GM04504 (cell line): ENCODE results near the gene FBXW5.

Source experiments
- DNase-seq: peaks from one replicate; pipeline ENCODE4 v3.0.0-alpha.2; 2012; ENCODE audit warnings: low read depth

The FBXW5 gene

GRCh38 chr9:136931611-136932130 is 12.9 kb downstream of the FBXW5 start:
- DNase-seq, result no peak

DNA sequence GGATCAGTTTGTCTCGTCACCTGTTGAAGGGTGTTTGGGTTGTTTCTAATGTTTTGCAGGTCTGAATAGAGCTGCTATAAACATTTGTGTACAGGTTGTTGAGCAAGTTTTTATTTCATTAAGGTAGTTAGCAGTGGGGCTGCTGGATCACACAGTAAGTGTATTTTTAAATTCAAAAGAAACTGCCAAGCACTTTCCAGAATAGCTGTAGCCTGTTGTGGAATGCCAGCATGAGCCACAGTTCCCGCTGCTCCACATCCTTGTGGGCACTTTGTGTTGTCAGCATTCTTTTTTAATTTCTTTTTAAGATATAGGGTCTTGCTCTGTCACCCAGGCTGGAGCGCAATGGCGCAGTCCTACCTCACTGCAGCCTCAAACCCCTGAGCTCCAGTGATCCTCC is 14.5 kb downstream of the FBXW5 start:
- DNase-seq, result no peak

GRCh38 chr9:136928591-136928990 is 15.9 kb downstream of the FBXW5 start:
- no peak for DNase-seq

DNA sequence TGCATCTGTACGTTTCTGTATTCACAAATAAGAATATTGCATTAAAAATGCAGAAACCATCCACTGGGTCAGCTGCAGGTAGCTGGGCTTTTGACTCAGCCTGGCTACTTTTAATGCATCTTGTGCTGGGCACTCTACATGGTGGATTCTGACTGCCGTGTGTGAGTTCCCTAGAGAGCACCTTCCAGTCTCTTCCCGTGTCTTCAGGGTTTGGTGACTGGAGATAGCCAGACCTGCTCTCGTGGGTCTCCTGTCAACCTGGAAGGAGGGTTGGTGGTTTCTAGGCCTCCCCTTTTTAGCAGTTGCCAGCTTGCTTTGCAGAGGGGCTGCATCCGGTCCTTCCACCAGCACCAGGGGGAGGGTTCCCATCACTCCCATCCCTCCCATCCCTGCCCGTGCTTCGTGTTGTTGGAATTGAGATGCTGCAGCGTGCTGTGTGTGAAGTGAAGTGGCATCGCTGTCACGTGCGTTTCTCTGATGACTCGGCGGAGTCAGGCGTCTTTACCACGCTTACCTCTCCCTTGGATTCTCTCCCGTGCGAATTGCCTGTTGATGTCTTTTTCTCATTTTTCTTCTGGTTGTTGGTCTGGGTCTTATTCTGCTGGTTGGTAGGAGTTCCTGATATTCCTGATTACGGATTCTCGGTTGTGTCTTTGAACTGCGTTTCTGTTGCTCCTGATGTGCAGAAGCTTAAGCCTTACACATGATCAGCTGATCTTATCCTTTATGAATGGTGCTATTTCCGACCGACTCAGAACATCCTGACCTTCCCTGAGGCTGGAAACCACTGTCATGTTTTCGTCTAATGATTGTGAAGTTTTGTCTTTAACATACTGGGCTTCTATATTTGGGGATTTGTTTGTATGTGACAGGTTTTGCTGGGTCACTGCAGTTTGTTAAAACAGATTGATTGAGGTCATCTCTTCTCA is 16.9 kb downstream of the FBXW5 start:
- no peak for DNase-seq

- no peak for DNase-seq
Measured at GRCh38 chr9:136926749-136927148, 17.8 kb downstream of the FBXW5 start.

- no peak for DNase-seq
Measured at GRCh38 chr9:136926154-136926704, 18.3 kb downstream of the FBXW5 start.

DNA sequence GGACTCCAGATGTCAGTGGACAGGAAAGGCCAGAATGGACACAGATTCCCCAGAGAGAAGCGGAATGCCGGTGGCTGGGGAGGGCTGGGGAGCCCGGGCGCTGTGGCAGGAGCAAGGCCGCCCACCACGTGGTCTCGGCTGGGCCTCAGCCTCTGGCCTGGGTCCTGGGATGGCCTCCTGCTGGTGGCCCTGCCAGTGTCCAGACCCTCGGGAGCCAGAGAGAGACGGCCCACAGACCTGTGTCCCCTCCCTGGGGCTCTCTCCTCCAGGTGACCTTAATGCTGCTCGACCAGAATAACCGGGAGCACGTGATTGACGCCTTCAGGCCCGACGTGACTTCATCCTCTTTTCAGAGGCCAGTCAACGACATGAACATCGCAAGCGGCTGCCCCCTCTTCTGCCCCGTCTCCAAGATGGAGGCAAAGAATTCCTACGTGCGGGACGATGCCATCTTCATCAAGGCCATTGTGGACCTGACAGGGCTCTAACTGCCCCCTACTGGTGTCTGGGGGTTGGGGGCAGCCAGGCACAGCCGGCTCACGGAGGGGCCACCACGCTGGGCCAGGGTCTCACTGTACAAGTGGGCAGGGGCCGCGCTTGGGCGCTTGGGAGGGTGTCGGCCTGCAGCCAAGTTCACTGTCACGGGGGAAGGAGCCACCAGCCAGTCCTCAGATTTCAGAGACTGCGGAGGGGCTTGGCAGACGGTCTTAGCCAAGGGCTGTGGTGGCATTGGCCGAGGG is 19.0 kb downstream of the FBXW5 start:
- no peak for DNase-seq

DNA sequence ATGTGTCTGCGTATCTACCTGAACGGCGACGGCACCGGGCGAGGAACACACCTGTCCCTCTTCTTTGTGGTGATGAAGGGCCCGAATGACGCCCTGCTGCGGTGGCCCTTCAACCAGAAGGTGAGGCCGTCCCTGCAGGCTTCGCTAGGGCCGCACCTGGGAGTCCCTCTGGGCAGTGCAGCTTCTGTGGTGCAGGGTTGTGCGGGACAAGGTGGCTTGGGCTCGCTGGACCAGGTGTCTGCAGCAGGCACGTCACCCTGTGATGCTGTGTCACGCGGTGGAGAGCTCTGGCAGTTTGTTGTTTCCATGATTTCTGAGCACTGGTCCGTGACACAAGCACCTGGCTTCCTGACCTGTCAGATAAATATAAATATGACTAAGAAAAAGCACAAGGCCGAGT is 20.7 kb downstream of the FBXW5 start:
- no peak for DNase-seq

DNA sequence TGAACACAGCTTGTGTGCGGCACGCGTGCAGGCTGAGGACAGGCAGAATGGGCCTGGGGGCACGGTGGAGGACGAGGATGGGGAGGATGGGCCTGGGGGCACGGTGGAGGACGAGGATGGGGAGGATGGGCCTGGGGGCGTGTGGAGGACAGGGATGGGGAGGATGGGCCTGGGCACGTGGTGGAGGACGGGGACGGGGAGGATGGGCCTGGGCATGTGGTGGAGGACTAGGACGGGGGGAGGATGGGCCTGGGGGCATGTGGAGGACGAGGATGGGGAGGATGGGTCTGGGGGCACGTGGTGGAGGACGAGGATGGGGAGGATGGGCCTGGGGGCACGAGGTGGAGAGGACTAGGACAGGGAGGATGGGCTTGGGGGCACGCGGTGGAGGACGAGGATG is 22.0 kb downstream of the FBXW5 start:
- no peak for DNase-seq

GRCh38 chr9:136921718-136922117 is 22.8 kb downstream of the FBXW5 start:
- DNase-seq, result no peak

DNA sequence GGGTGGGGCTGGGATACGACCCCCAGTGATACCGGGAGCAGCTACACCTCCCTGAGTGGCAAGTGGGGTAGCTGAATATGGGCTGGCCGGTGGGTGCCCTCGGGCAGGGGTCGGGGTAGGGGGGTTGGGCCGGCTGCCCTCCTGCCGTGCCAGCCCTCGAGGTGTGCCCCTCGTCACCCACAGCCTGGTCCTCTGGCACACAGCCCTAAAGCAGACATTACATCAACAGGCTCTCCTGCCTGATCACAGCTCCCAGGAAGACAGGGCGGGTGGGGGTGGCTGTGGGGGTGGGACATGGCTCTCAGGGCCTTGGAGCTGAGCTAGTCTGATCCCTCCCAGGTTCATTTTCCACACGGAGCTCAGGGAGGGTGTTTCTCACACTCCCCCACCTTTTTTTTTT is 23.2 kb downstream of the FBXW5 start:
- DNase-seq, result no peak

DNA sequence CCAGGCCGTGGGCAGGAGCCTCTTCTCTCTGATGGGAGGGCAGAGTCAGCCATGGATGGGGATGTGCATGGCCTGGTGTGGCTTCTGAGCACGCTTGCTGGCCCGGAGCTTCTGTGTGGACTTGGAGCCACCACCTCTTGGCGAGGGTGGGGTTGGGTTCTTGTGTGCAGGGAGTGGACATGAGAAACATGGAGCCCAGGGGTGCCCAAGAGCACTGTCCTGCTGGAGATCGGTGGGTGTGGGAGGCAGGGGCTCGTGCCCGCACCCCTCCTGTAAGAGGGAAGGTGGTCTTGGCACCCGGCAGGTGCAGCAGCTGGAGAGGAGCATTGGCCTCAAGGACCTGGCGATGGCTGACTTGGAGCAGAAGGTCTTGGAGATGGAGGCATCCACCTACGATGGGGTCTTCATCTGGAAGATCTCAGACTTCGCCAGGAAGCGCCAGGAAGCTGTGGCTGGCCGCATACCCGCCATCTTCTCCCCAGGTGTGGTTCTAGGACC is 23.8 kb downstream of the FBXW5 start:
- DNase-seq, result no peak

GRCh38 chr9:136920069-136920468 is 24.5 kb downstream of the FBXW5 start:
- no peak for DNase-seq

DNA sequence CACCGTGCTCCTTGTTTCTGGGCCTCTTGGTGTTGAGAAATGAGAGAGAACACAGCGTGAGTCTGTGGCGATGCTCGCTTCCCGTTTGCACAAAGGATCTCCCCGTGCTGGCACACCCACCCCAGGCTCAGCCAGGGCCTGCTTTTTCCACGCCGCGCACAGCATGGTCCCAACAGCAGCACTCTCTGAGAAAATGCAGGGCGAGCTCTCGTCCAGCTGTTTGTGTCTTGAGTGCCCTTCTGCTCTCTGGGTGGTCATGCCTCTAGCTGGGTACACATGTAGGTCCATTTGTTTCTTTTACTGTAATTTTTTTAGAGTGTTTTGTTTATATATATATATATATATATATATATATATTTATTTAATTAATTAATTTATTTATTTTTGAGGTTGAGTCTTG is 26.6 kb downstream of the FBXW5 start:
- no peak for DNase-seq

- DNase-seq, result no peak
Measured at GRCh38 chr9:136916330-136917184, 28.0 kb downstream of the FBXW5 start.

DNA sequence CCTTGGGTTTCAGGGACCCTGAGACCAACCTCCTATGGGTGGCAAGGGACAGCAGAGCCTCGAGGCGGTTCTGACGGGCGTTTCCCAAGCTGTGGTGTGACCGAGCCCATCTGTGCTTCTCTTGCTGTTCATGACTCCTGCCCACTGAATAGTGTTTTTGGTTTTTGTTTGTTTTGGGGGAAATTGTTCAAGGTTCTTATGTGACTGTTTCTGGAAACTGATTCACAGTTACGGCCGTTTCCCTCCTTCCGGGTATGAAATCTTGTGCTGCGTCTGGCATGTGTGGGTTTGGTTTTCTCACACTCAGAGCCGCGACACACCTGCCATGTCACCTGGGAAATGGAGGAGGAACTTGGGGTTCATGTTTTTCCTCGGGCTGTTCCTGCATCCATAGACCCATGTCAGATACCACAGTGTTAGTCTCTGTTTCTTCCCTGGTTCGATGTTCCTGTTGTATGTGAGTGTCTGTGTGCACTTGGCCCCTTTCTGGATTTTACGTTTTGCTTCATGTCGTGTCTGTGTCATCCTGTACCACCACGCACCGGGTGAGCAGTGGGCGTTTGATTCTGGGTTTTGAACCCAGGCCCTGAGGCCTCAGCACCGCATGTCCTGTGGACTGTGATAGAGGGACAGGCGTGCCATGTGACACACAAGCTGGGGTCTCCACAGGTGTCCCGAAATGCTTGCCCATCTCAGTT is 28.8 kb downstream of the FBXW5 start:
- no peak for DNase-seq

- DNase-seq, result no peak
Measured at GRCh38 chr9:136913701-136914438, 30.7 kb downstream of the FBXW5 start.

DNA sequence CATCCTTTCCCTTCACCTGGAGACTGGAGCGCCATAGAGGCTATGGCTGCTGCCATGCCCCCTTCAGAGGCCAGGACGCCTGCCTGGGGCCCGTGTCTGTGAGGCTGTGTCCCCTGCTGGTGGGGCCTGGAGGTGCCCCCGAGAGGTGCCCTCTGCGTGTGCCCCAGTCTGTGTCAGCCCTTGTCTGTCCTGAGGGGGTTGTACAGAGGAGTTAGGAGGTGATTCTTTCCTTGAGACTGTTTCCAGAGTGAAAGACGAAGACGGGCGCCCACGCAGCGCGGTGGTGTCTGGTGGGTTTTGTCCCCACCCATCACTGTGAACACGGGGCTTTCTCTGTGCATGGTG is 33.7 kb downstream of the FBXW5 start:
- DNase-seq, result no peak

DNA sequence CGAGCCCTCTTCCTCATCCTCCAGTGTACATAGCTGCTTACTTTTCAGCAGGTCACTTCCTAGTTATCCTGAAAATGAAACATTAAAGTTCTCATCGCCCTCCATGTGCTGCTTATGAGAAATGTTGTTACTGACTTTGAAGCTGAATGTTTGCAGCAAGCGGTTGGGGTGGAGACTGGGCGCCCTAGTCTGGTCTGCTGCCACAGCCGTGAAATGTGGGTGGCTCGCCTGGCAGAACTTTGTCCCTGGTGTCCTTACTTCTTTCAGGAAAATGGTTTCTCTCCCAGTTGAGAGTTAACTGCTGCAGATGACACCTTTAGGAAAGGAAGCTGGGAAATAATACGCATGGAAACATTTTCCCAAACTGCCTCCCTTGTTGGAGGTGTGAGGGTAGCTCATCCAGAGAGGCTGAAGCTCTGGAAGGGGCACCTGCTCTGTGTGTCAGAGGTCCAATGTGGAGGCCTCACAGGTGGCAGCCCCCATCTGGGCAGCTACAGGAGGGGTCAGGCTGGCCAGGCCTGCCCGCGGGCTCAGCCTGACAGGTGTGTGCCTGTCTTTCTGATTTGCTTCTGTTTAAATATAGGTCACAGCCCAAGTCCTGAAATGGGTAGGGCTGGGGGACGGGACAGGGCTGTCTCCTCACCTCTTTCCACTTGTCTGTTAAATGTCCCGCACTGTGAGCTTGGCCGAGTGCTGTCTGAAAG is 34.2 kb downstream of the FBXW5 start:
- DNase-seq, result no peak
